Astrocyte (in vitro differentiated cells and primary cell): ENCODE data around the gene MAP10. TPM values are rescaled to one million over a fixed set of nuclear protein-coding genes. Genes with fewer than 3 reads are reported as not detected.

ENCODE experiments used
- DNase-seq: peaks from one replicate; pipeline ENCODE4 v3.0.0-alpha.2; 2010; ENCODE audit warnings: low read depth
- FAIRE-seq: peaks from 2 replicates; lab custom pipeline; 2011; peaks lifted over from hg19 to GRCh38; lab: Jason Lieb, UNC
- H2AFZ ChIP-seq: 2 replicates; pipeline ENCODE4 v1.6.0; 2012; ENCODE audit warnings: low read depth, low read length, inconsistent platforms
- H3K27ac ChIP-seq: 2 replicates; pipeline ENCODE4 v1.5.1; 2011; ENCODE audit warnings: low read depth, low read length, inconsistent platforms
- H3K27me3 ChIP-seq: 2 replicates; pipeline ENCODE4 v1.6.0; 2011; ENCODE audit warnings: low read length, inconsistent platforms; ENCODE audit not compliant: insufficient read depth
- H3K36me3 ChIP-seq: 2 replicates; pipeline ENCODE4 v1.5.1; 2011; ENCODE audit warnings: low read length, inconsistent platforms; ENCODE audit not compliant: insufficient read depth
- H3K4me1 ChIP-seq: 2 replicates; pipeline ENCODE4 v1.5.1; 2011; ENCODE audit warnings: low read length, inconsistent platforms; ENCODE audit not compliant: insufficient read depth
- H3K4me2 ChIP-seq: 2 replicates; pipeline ENCODE4 v1.6.0; 2012; ENCODE audit warnings: low read length, inconsistent platforms
- H3K4me3 ChIP-seq: 2 replicates; pipeline ENCODE4 v1.5.1; 2011; ENCODE audit warnings: low read depth, mild to moderate bottlenecking, low read length, inconsistent platforms; ENCODE audit not compliant: insufficient read depth
- H3K79me2 ChIP-seq: 2 replicates; pipeline ENCODE4 v1.6.0; 2012; ENCODE audit warnings: mild to moderate bottlenecking, low read length, inconsistent platforms; ENCODE audit not compliant: insufficient read depth
- H3K9ac ChIP-seq: 2 replicates; pipeline ENCODE4 v1.6.0; 2012; ENCODE audit warnings: mild to moderate bottlenecking, low read length, inconsistent platforms
- H3K9me3 ChIP-seq: 2 replicates; pipeline ENCODE4 v1.5.1; 2012; ENCODE audit warnings: low read depth, mild to moderate bottlenecking, low read length, inconsistent platforms; ENCODE audit not compliant: insufficient read depth
- H4K20me1 ChIP-seq: 2 replicates; pipeline ENCODE4 v1.6.0; 2012; ENCODE audit warnings: low read length, inconsistent platforms; ENCODE audit not compliant: insufficient read depth
- H3K27ac Mint-ChIP-seq: one replicate; pipeline ENCODE4 v1.8.0; 2021; ENCODE audit warnings: mild to moderate bottlenecking, mixed read lengths; ENCODE audit not compliant: unreplicated experiment
- H3K27me3 Mint-ChIP-seq: one replicate; pipeline ENCODE4 v1.8.0; 2021; ENCODE audit warnings: low read depth, mixed read lengths; ENCODE audit not compliant: unreplicated experiment
- H3K36me3 Mint-ChIP-seq: one replicate; pipeline ENCODE4 v1.8.0; 2021; ENCODE audit warnings: low read depth, mixed read lengths; ENCODE audit not compliant: unreplicated experiment
- H3K4me1 Mint-ChIP-seq: one replicate; pipeline ENCODE4 v1.8.0; 2021; ENCODE audit warnings: low read depth, mixed read lengths; ENCODE audit not compliant: unreplicated experiment
- H3K4me3 Mint-ChIP-seq: one replicate; pipeline ENCODE4 v1.8.0; 2021; ENCODE audit warnings: mild to moderate bottlenecking, moderate library complexity, mixed read lengths; ENCODE audit not compliant: unreplicated experiment
- H3K9me3 Mint-ChIP-seq: one replicate; pipeline ENCODE4 v1.8.0; 2021; ENCODE audit warnings: mild to moderate bottlenecking, mixed read lengths; ENCODE audit not compliant: unreplicated experiment
- CTCF ChIP-seq: IDR thresholded peaks from 2 replicates; pipeline ENCODE4 v1.5.1; 2011; ENCODE audit warnings: low read depth, mild to moderate bottlenecking, inconsistent platforms, low read length, moderate library complexity; ENCODE audit not compliant: insufficient read depth
- EZH2 ChIP-seq: IDR thresholded peaks from 2 replicates; pipeline ENCODE4 v1.6.1; 2012; ENCODE audit warnings: mild to moderate bottlenecking, low read length, inconsistent platforms; ENCODE audit not compliant: insufficient read depth
- total RNA-seq: library from RNA; stranded (reverse); gene quantifications from 2 replicates; pipeline ENCODE4 v1.2.1, GENCODE V29; 2021

MAP10 gene
- total RNA-seq, 1 donor from 2014 or later: 2.5 TPM

GRCh38 chr1:232798920-232799319, 6.3 kb upstream of the MAP10 start:
- no peak for FAIRE-seq
- Histone ChIP-seq H3K27me3 (no peaks in the 10 kb centered on the region), H3K36me3 (no peaks in the 10 kb centered on the region), H3K79me2 (no peaks in the 10 kb centered on the region), H2AFZ (no peak overlapping the region), H3K4me2 (no peak overlapping the region), H3K4me3 (no peak overlapping the region), H3K27ac (no peak overlapping the region), H3K9ac (no peak overlapping the region), H4K20me1 (no peaks in the 10 kb centered on the region), H3K4me1 (peaks cover 2% of the 10 kb centered on the region), H3K9me3 (no peaks in the 10 kb centered on the region)
- Mint-ChIP-seq H3K27me3 (no peaks in the 10 kb centered on the region), H3K36me3 (no peaks in the 10 kb centered on the region), H3K9me3 (no peaks in the 10 kb centered on the region), H3K27ac (no peak overlapping the region), H3K4me1 (peaks cover 11% of the 10 kb centered on the region), H3K4me3 (no peak overlapping the region)
- TF ChIP-seq EZH2 (no peak), CTCF (no peak)
- DNase-seq: no peak

- Histone ChIP-seq H3K9me3 (peaks cover 3% of the 10 kb centered on the region), H3K9ac (peak overlapping the region; percentile 80), H3K4me2 (peak overlapping the region; percentile 81), H3K36me3 (no peaks in the 10 kb centered on the region), H4K20me1 (no peaks in the 10 kb centered on the region), H3K27me3 (no peaks in the 10 kb centered on the region), H3K4me1 (peaks cover 10% of the 10 kb centered on the region), H2AFZ (peak overlapping the region; percentile 79), H3K79me2 (no peaks in the 10 kb centered on the region), H3K27ac (no peak overlapping the region), H3K4me3 (peak overlapping the region; percentile 67)
- FAIRE-seq (no peak), DNase-seq (no peak)
- Mint-ChIP-seq H3K27me3 (no peaks in the 10 kb centered on the region), H3K27ac (no peak overlapping the region), H3K36me3 (no peaks in the 10 kb centered on the region), H3K9me3 (no peaks in the 10 kb centered on the region), H3K4me1 (peaks cover 14% of the 10 kb centered on the region), H3K4me3 (peak overlapping the region; percentile 87)
- TF ChIP-seq CTCF (no peak), EZH2 (no peak)
These were observed 932 bp downstream of the MAP10 start for GRCh38 chr1:232806186-232806510.

- no peaks in the 10 kb centered on the region for H3K79me2 ChIP-seq
- no peaks in the 10 kb centered on the region for H3K9me3 ChIP-seq
- H3K4me2 ChIP-seq: no peak overlapping the region
- Mint-ChIP-seq H3K4me3 (no peak overlapping the region), H3K36me3 (no peaks in the 10 kb centered on the region), H3K9me3 (peaks cover 2% of the 10 kb centered on the region), H3K27ac (no peak overlapping the region), H3K4me1 (peaks cover 11% of the 10 kb centered on the region), H3K27me3 (no peaks in the 10 kb centered on the region)
- no peak overlapping the region for H3K4me3 ChIP-seq
- no peaks in the 10 kb centered on the region for H4K20me1 ChIP-seq
- TF ChIP-seq EZH2: no peak
- no peak for DNase-seq
- no peak overlapping the region for H2AFZ ChIP-seq
- no peak for FAIRE-seq
- H3K27ac ChIP-seq: no peak overlapping the region
- H3K27me3 ChIP-seq: no peaks in the 10 kb centered on the region
- peaks cover 2% of the 10 kb centered on the region for H3K4me1 ChIP-seq
- H3K36me3 ChIP-seq: no peaks in the 10 kb centered on the region
- H3K9ac ChIP-seq: no peak overlapping the region
These were observed 5.6 kb downstream of the MAP10 start for GRCh38 chr1:232810856-232811255.
